ENCODE results near the gene UFC1.

UFC1 gene

DNA sequence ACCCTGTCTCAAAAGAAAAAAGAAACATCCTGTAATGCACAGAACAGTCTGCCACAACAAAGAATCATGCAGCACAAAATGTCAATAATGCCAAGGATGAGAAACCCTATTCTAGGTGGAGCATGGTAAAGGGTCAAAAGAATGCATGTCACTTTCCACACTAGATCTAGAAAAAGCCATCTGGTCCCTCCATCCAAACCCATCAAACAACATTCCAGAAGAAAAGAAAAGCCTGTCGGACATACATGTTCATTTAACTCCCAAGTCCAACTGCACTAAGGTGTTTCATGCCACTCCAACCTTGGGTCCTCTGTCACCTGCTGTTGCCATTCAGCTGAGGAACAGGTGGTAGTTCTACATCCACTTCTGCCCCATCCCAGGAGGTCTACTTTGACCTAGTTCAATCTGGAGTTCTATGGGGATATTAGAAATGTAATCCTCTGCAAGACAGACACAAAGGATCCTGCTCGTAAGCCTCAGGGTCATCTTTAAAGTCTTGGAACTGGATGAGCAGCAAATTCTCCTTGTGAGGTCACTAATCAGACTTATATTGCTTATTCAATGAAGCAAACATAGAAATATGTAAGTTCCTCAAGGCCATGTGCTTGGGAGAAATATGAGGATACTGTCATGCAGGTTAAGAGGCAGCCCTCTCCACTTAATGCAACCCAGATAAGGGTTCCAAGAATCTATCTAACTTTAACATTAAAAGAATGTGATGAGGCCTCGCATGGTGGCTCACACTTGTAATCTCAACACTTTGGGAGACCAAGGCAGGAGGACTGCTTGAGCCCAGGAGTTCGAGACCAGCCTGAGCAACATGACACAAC, 25.0 kb upstream of the UFC1 start:
- no peak for DNase-seq (ENCODE audit: low read depth)
- TF ChIP-seq, protein P1, sequence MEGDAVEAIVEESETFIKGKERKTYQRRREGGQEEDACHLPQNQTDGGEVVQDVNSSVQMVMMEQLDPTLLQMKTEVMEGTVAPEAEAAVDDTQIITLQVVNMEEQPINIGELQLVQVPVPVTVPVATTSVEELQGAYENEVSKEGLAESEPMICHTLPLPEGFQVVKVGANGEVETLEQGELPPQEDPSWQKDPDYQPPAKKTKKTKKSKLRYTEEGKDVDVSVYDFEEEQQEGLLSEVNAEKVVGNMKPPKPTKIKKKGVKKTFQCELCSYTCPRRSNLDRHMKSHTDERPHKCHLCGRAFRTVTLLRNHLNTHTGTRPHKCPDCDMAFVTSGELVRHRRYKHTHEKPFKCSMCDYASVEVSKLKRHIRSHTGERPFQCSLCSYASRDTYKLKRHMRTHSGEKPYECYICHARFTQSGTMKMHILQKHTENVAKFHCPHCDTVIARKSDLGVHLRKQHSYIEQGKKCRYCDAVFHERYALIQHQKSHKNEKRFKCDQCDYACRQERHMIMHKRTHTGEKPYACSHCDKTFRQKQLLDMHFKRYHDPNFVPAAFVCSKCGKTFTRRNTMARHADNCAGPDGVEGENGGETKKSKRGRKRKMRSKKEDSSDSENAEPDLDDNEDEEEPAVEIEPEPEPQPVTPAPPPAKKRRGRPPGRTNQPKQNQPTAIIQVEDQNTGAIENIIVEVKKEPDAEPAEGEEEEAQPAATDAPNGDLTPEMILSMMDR (IDR thresholded peaks at IDR 0.05; ENCODE audit: low read length, missing control alignments): no peak
- H3K4me3 ChIP-seq (replicated peaks; ENCODE audit: low read depth, low read length): no peak overlapping the region

DNA sequence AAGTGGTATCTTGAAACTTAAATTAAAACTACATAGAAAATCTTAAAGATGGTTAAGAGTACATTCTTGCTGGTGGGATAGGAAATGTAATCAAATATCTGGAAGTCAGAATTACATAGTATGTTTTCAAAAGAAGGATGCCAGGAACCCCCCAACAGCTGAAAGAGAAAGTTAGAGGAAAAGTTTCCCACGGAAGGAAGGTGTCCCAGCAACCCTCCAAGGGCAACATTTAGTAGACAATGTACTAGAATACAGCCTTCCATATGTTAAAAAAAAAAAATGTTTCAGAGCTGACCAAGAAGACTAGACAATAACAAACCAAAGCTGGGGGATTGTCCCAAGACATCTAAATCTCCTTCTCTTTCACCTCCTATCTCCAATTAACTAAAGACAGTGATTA, 23.5 kb upstream of the UFC1 start:
- no peak for DNase-seq (ENCODE audit: low read depth)
- no peak overlapping the region for H3K4me3 ChIP-seq (replicated peaks; ENCODE audit: low read depth, low read length)
- TF ChIP-seq, protein P1 (IDR thresholded peaks at IDR 0.05; ENCODE audit: low read length, missing control alignments): no peak

DNA sequence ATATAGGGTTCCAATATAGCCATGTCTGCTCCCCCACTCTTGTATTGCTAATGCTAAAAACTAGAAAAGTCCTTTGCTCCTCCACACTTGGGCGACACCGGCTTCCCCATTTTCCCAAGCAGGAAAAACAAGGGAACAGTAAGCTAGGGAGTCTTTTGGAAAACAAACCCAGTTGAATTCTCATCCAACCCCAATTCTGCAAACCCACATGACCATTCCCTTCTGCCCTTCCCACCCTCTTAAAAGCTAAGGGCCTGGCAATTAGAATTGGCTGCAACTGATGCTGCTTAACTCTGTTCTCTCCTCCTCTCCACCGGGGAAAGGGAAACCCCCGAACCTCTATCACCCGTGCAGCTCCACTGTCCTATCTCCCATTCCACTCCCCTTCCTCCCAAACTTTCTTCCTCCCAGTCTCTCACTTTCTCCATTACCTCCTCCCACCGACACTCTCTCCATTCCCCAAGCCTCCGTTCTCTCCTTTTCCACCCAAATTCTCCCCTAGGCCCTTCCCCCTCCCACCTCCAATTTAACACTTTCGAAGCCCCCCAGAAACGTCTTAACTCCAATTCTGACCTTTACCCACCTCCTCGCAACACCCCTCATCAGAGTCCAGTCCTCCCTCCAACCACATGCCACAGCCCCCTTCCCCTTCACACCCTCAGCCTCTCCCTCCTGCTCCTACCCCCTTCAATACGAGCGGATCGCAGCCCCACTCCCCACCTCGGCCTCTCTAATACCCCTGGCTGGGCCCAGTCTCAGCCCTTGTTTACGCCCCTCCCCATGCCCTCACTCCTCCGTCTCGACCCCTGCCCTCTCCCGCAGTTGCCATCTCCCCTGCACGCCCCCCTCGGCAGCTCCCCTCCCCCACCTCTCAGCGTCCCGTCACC, 22.0 kb upstream of the UFC1 start:
- TF ChIP-seq, protein P1 (IDR thresholded peaks at IDR 0.05; ENCODE audit: low read length, missing control alignments): no peak
- DNase-seq (ENCODE audit: low read depth): peak; percentile 25

DNA sequence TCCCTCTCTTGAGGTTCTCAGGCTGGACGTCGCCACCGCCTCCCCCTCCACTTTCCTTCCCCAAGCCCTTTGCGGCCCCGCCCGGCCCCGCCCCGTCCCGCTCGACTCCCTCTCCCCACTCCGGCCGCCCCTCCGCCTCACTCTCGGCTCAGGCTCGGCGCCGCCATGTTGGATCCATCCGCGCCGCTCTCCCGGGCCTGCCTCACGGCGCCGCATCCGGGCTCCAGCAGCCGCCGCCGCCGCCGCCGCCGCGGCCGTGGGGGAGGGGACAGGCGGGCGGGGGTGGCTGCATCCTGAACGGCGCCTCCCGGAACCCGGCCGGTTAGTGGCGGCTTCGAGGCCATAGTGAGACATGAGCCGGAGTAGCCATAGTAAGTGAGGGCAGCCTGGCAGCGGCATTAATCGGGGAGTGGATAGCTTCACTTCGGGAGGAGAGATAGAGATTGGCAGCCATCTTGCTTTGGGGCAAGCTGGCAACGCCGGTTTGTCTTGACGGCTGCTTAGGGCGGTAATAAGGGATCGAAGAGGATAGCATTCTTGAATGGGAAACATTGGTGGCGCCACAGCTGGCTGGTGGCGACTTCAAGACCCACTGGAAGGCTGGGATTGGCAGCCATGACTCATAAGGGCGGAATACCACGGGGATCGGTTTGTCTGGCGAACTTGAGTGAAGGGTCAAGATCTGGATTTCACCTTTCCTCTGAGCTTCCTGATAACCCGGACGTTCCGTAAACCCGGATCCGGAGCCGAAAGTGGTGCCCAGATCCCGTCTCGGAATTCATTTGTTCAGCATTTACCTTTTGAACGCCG, 21.2 kb upstream of the UFC1 start, which contains the start of gene DEDD:
DEDD (minus strand) TSS at position 258 of the 810 bp plus-strand sequence. CDS start 8,205 bp downstream, outside the sequence.
- peak within 1 kb of the TSS; percentile 97 for H3K4me3 ChIP-seq (replicated peaks; ENCODE audit: low read depth, low read length)
- DNase-seq (ENCODE audit: low read depth): peak; percentile 97
- TF ChIP-seq, protein P1 (IDR thresholded peaks at IDR 0.05; ENCODE audit: low read length, missing control alignments): no peak

More for the DNA sequence above, 22.0 kb upstream of the UFC1 start:
- H3K4me3 ChIP-seq (replicated peaks; ENCODE audit: low read depth, low read length): peak overlapping the region; percentile 97

DNA sequence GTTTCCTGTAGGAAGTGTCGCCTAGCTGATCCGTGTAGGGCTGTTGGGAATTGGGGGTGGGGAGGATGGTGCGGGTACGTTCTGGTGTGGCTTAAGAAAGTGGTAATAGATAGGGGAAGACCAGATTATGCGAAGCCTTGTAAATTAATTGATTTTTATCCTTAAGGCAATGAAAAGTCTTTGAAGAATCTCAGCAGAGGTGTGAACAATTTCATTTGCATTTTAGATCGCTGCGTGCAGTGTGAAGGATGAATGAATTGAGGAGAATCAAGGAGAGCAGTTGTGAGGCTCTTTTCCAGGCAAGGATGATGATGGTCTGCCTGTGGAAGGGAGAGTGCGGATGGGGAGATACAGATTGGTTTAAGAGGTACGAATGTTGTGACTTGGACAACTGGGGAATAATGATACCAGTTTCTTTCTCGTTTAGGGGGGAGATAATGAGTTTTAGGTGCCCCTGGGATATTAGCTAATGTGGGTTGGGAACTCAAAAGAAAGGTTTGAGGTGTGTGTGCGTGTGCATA, 20.5 kb upstream of the UFC1 start:
- TF ChIP-seq, protein P1 (IDR thresholded peaks at IDR 0.05; ENCODE audit: low read length, missing control alignments): no peak
- H3K4me3 ChIP-seq (replicated peaks; ENCODE audit: low read depth, low read length): peak overlapping the region; percentile 97
- DNase-seq (ENCODE audit: low read depth): no peak

DNA sequence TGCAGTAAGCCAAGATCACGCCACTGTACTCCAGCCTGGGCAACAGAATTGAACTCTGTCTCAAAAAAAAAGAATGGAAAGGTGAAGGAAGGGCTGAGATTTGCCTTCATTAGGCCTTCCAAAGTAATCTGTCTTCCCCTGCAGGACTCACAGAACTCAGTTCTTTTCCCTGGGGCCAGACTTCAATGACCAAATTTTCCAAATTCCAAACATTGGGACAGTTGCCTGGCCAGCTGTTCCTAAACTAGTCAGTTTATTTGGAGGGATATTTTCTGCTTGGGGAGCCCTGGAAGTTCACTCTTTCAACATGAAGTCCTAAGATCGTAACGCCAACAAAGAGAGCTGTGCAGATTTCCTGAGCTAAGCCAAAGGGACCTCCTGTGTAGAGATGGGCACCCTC, 15.9 kb upstream of the UFC1 start:
- TF ChIP-seq, protein P1 (IDR thresholded peaks at IDR 0.05; ENCODE audit: low read length, missing control alignments): no peak
- no peak overlapping the region for H3K4me3 ChIP-seq (replicated peaks; ENCODE audit: low read depth, low read length)
- no peak for DNase-seq (ENCODE audit: low read depth)

Measured in fibroblast of pulmonary artery (primary cell).